ENCODE measurements around the gene ROS1.

ROS1 gene

DNA sequence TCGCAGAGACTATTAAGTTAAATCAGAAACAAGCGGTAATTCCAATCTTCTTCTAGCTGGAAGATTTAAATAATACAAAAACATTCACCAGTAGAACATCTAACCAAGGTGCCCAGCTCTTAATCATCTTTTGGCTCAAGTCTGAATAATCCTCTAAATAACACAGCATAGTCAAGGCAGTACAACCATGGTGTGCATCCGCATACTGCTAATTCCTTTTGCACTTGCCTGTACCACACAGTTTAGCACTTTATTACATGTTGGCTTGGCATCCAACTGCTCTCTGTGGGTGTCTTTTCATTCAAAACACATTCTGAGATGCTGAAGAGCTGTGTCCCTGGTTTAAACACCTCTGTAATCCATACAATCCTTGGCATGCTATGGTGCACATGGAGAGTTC lies 118.1 kb downstream of the ROS1 start:
- no peak for DNase-seq

DNA sequence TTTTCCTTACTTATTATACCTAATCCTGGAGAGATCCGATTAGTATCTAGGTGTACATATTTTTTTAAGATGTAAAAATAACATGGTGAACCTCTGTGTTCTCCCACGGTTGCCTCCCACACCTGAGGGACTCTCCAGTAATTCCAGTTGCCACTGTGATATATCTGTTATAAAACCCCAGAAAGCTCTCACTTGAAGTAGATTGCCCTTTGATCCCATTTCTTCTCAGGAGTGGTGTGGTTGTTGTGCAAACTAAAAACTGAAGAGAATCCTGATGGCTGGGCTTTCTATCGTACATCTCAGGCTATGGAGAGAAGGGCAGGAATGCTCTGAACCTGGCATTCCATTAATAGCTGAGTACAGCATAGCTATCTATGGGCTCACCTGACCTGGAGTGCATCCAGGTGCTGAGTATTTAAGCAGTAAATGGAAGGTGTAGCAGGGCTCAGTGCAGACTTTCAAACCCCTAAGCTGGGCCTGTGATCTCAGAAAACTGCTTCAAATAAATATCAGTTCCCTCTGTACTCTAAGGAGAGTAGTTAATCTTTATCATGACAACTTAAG lies 119.4 kb downstream of the ROS1 start:
- DNase-seq, result no peak

DNA sequence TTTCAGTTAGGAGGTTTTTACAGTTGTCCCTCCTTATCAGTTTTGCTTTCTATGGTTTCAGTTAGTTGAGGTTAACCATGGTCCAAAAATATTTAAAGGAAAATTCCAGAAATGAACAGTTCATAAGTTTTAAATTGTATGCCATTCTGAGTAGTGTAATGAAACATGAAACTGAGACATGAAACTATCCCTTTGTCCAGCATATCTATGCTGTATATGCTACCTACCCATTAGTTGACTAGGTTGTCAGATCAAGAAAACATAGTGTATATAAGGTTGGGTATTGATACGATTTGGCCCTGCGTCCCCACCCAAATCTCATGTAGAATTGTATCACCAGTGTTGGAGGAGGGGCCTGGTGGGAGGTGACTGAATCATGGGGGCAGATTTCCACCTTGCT lies 121.3 kb downstream of the ROS1 start:
- no peak for DNase-seq

DNA sequence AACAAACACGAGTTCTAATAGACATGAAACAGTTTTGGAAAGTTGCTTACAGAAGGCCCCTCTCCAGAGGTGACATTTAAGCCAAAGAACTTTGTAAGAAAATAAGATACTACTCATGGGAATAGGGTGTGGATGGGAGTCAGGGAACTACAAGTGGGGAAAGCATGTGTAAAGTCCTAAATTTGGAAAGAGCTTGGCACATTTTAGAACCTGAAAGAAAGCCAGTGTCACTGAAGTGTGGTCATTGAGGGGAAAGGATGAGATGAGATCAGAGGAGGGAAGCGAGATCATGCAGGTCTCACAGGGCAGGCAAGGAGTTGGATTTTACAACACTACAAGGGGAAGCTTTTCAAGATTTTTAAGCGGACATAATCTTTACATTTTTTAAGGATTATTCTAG lies 122.4 kb downstream of the ROS1 start:
- DNase-seq, result no peak

DNA sequence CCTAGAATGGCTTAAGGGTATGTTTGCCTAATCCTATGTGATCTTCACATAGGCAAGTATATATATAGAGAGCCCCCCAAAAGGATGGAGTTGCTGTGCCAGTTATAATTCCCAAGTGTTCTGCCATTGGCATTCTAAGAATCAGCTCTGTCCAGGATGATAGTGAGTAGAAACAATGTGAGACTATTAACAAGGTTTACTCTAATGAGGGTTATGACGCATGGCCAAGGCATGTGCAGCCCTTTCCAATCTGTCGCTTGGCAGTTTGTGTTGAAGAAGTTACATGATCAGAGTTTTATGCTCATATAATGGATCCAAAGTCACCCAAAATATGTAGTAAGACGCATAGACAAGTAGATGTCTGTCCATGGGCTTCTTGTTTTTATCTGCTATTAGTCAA lies 126.8 kb downstream of the ROS1 start:
- DNase-seq, result no peak

DNA sequence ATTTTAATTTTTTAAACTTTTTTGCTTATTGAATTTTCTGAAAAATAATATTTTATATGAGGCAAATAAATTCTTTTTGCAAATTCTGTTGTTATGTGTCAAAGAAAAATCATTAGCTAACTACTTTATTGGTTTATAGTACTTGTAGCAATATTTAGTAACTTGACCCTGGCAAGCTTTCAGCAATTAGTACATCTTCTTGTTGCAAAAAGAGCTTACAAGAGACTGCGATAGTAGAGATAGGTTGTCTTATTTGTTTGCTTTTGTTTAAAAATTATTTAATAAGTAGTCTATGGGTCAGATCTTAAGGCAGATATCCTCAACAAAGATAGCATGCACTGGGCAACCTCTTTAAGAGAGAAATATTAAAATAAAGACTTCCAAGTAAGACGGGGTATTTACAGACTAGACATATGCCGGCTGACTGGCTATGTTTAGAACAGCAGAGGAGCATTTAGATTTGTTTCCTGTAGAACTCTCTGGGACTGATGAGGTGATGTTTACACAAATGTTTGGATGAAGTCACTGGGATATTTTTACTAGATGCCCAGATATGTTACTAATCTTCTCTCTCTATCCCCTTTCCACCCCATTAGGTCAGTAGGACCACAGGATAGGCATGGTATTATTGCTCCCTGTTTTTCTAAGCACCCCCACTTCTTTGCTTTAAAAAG lies 135.4 kb downstream of the ROS1 start:
- no peak for DNase-seq

DNA sequence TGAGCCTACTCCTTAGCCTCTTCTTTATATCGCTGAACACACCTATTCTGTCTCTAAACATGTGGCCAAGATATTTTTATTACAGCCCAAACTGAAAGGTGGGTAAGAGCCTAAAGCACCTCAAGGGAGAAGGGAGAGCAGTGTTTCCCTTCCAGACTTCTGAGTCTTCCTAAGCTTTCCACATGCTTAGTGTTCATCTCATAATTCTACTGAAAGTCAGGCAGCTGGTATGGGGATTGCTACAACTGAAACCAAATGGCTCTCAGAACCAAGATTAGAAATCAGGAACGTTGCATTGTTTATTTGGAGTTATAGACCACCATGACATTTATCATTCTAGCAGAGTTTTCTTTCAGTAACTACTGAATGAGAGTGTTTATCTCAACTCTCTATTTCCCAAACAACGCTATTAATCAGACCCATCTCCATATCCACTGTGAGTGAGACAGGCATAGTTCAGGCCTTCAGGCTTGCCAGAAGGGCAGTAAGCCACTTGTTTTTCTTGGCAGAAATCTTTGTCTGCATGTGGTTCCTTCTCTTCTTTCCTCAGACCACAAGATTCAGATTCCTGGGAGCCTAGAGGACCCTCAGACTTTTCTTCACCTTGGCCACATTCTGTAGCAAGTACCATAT lies 137.5 kb downstream of the ROS1 start:
- DNase-seq, result no peak

DNA sequence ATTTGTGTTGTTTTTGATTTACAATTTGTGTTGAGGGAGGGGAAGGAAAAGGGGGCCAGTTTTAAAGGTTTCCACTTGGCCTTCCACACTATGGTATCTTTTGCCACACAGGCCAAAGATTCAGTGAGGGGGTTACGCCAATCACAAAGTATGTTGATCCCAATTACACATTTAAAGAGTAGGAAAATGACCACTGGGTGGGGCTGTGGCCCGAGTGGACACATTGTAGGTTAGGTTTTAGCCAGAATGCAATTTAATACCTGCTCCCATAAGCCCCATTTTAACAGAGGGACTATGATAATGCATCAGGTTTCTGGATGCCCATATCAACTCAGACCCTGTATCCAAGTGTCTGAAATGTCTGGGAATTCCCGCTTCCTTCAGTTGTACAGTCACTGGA lies 144.8 kb downstream of the ROS1 start:
- no peak for DNase-seq

DNA sequence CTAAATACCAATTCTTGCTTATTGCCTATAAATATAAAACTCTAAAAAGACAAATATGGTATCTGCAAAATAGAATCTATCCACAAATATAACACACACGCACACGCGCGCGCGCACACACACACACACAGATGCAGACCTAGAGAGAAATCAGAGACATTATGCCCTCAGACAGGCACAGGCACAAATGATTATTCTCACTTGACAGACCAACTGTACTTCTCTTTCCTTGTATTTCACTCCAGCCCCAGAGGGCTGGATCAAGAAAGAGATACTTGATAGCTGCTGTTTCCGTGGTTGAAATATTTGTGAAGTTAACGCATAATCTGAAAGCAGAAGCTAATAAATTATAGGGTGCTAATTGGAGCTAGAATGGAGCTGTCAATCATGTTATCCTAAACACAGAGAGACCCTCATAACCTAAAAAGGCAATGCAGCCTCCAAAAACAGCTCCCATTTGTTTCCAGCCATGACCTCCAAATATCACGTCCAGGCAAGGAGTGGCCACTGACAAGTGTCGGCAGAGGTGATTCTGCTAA lies 148.9 kb downstream of the ROS1 start:
- no peak for DNase-seq

DNA sequence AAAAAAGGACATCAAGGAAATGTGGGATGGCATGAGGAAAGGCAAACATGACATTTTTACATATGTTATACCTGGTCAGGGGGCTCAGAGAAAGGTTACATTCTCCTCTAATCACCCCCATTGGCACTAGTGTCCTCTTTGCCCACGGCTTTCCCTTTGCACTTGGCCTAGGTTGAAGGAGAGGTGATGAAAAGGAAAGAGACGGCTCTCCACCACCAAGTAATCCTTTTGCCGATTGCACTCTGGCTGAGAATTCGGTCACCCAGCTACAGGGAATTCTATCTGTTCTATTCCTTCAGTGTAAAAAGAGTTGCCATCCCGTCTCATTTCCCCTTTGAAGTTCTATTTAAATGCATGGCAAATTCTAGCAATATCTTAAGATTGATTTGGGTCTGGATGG lies 150.0 kb downstream of the ROS1 start:
- no peak for DNase-seq

DNA sequence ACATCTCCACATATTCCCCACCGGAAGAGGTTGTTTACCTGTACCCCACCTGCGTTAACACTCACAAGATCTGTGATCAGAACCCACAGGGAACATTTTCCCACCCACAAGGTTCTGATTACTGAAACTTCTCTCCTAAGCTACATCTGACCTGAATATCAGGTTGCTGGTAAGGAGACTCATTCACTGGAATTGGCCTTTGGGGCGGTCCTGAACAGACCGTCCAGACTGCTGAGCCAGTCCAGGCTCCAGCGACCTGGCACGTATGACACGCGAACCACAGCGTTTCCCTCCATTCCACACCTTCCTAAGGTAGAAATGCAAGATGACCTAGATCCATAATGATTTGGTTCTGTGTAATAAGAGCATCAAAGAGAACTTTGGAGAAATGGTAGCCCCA lies 150.5 kb downstream of the ROS1 start:
- no peak for DNase-seq

DNA sequence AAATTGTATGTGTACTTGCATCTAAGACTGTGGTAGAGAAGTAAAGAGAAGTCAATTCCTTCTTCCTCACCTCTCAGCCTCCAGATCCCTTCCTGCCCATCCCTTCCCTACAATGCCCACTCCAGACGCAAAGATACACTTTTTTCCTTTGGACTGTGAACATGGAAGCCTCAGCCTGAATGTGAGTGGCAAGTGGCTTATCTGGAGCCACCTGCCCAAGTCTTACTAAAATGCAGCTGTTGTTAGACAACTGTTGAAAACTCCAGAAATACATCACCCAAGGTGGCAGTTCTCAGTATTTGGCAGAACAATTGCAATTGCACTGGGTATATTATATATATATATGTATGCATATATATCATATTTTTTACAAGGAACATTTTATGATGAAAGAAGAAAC lies 152.9 kb downstream of the ROS1 start:
- no peak for DNase-seq

DNA sequence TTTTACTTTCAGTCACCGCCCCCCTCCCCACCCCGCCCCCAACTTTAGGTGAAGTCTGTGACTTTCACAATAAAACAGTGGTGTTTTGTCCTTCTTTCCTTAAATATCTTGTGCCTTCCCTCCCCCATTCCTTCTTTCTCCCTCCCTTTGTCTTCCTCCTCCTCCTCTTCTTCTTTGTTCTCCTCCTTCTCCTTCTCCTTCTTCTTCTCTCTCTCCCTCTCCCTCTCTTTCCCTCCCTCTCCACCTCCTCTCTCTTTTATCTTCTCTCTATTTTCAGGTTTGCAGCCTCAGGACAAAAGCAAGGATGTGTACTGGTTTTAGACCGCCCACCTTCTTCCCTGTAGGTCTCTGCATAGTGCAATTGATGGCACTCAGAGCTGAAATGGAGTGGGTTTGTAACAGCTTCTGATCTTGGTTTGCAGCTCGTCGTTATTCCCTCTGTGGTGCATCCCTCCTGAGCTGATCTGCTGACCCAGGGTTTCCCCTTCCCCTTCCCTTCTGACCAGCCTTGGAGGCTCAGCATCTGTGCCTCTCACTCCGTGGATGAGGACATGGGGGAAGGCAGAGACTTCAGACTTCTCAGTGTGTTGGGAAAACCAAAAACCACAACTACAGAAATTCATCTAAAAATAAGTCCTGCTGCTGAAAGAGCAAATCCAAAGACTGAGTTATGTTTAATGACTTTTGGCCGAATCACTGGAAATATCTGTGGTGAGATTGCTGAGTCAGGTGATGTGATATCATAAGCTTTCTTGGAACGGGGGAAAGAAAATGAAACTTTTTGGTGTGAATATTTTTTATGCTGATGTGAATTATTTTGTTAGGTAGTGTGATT lies 153.5 kb downstream of the ROS1 start:
- DNase-seq, result no peak

DNA sequence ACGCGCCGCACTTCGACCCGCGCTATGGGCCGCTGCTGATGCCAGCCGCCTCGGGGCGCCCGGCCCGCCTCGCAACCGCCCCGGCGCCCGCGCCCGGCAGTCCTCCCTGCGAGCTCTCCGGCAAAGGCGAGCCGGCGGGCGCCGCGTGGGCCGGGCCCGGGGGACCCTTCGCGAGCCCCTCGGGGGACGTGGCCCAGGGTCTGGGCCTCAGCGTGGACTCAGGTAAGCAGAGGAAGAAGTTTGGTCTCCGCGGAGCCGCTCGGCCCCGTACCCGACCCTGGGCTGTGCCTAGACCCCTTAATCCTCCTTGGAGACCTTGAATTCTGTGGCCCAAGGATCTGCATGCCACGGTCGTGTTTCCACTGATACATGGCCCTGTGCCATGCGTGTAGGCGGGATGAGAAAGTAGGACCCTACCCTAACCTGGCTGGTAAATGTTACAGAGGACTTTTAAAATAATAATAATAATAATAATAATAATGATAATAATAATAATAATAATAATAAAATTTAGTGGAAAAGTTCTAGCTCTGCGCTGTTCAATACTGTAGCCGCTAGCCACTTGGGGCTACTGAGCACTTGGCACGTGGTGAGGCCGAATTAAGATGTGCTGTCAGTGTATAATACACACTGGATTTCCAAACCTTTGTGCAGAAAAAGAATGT lies 154.8 kb downstream of the ROS1 start:
- no peak for DNase-seq

DNA sequence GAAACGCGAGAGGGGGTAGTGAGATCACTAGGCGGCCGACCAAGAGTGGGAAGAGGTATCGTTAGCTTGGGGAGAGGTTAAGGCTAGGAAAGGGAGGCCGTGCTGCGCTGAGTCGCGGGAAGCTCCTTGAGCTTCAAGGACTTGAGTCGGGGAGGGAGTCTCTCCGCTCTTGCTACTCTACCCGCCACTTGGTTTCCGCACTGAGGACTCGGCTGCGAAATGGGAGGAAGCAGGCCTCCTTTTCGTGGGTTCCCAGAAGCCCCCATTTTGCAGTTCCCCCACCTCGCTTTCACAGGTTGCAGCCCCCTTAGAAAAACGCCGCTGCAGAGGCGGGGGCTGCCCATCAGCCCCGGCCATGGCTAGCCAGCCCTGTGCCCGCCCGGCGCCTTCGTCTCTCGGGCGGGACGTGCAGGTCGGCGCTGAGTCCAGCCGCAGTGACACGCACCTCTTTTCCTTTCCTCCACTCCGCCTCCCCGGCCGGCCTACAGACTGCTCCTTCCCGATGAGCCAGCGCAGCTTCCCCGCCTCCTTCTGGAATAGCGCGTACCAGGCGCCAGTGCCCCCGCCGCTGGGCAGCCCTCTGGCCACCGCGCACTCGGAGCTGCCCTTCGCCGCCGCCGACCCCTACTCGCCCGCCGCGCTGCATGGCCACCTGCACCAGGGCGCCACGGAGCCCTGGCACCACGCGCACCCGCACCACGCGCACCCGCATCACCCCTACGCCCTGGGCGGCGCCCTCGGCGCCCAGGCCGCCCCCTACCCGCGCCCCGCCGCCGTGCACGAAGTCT lies 155.5 kb downstream of the ROS1 start:
- DNase-seq, result no peak

DNA sequence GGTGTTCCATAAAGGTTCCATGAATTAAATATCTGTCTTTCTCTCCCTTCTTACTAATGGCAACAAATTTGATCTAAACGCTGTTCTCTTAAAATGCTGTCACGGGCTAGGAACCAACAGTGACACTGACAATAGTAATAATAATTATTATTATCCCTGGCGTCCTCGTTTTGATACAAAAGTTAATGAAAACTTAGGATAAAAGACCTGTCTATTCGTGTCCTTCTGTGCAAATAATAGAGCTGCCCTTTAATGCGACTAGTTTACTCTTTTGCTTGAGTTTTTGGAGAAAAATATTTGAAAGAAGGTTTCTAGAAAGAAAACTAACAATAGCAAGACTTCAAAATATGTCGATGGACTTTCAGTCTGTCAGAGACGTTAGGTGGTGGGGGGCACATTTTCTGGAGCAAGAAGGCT lies 156.1 kb downstream of the ROS1 start:
- DNase-seq, result no peak

DNA sequence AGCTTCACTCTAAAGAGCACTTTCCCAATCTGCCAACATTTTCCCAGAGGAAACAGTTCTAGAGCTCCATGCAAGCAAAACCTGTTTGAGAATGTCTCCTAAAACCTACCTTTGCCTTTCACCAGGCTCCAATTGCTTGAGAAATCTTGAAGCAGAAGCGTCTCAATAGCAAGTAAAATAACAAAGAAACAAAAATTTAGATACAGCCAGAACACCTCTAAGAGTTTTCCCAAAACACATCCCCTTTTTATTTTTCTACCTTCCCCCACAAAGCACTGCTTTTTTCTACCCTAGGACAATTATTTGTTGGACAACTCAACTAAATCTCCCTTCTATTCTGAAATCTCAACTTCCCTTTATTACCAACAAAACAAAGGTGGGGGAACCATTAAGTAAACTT lies 156.8 kb downstream of the ROS1 start:
- no peak for DNase-seq

DNA sequence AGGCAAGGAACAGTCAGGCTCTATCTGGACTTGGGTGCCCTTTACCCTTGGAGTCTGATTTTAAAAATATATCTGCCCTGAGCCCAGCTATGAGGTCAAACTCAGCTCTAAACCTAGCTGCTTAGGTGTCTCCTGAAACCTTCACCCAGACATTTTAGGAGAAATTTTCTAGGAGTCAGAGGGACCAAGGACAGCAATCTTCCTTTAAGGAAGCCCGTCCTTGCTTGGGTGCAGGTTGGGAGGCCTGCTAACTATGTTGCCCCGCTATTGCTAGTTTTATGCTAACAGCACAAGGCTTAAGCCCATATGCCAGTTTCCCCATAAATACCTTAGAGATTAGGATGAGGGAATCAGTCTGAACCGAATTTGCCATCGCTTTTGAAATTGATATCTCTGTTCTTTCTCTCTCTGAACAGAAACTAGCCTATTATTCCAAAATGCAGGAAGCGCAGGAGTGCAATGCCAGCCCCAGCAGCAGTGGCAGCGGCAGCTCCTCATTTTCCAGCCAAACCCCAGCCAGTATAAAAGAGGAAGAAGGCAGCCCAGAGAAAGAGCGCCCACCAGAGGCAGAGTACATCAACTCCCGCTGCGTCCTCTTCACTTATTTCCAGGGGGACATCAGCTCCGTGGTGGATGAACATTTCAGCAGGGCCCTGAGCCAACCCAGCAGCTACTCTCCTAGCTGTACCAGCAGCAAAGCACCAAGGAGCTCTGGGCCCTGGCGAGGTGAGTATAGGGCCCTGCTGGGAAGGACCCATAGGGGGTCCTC lies 157.8 kb downstream of the ROS1 start:
- DNase-seq, result no peak

DNA sequence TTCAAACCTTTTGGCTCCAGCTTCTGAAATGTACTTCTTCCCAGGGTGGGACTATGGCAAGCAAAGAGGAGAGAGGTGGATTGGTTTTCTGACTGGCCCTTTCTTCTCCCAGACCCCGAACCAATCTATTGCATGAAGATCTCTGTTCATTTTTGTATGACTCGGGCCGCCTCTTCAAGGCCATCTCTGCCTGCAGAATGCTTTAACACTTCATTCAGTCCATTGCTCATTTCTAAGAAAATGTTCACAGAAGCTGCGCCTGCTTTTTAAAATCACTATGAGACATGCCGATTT lies 158.7 kb downstream of the ROS1 start:
- DNase-seq, result no peak

DNA sequence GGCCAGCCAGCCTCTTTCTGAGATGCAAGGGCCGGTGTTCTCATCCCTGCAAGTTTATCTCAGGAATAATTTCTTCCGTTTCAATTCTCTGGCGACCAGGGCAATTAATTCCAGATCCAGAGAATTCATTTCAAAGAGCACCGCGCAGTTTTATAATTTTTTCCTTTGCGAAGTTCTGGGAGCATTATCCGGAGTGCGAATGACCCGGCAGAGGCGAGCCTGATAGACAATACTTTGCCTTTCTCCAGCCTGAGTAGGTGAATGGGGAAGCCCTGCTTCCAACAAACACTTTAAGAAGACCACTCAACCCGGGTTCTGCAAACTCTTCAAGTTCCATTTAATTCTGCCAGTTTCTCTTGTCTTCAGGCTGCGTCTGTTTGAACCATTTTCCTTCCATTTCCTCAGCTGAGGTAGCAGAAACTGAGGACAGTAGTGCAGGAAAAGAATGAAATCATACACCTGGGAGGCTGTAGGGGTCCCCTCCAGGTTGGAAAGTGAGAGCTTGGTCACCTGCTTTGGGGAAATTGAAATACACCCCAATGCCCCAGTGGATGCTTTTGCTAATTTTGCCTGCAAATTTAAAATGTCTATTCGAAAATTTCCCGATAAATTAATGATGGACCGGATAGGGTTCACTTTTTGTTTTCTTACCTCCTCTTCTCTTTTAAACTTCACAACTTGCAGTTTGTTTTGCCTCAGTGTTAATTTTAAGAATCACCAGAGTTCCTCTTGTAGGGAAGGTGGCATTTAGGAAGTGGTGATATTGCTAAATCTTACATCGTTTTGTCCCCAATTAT lies 159.3 kb downstream of the ROS1 start:
- DNase-seq, result no peak
